HG03521 (cell line): ENCODE data around the gene STYK1.
"Not testable (repeated sequence)": the region's sequence is repeated elsewhere in the genome, so short reads cannot be mapped to it uniquely, and the experiment has no call there.

ENCODE experiments used
- ATAC-seq: cut with Tn5 transposase; IDR thresholded peaks from one replicate; pipeline ENCODE4 v1.9.1; 2021; ENCODE audit warnings: mild to moderate bottlenecking, moderate library complexity; ENCODE audit not compliant: unreplicated experiment

The STYK1 gene

DNA sequence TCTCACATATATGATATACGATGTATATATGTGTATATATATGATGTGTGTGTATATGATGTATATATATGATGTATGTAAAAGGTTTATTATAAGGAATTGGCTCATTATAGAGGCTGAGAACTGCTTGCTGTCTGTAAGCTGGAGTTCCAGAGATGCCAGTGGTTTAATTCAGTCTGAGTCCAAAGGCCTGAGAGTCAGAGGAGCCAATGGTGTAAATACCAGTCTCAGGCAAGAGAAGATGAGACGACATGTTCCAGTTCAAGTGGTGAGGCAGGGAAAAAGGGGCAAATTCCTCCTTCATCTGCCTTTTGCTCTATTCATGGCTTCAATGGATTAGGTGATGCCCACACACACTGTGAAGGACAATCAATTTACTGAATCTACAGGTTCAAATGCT is 17.1 kb upstream of the STYK1 start:
- no peak for ATAC-seq

GRCh38 chr12:10689146-10689545 is 15.3 kb upstream of the STYK1 start:
- ATAC-seq: no peak

DNA sequence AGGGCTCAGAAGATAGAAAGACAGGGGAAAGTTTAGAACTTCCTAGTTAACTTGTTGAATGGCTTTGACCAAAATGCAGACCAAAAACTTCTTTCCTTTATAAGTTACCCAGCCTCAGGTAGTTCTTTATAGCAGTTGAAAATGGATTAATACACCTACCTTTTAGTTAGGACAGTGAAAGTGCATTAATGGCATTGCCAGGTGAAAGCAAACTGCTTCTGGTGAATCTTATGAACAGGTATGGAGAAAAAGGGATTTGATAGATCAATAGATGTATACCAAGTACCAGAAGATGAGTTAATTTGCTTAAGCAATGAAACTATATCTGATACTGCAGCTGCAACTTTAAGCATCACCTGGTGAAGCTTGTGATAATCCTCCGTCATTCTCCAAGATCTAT is 14.2 kb upstream of the STYK1 start:
- no peak for ATAC-seq

- no peak for ATAC-seq
Measured at GRCh38 chr12:10672231-10672868, 1.5 kb downstream of the STYK1 start.

DNA sequence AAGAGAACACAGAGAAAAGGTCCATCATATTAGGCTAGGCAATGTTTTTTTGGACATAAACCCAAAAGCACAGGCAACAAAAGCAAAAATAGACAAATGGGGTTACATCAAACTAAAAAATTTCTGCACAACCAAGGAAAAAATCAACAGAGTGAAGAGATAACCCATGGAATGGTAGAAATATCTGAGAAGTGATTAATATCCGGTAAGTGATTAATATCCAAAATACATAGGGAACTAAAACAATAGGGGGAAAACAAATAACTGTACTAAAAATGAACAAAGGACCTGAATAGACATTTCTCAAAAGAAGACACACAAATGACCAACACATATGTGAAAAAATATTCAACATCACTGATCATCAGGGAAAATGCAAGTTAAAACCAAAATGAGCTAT is 4.3 kb downstream of the STYK1 start:
- ATAC-seq: no peak

GRCh38 chr12:10668526-10668925 is 5.3 kb downstream of the STYK1 start:
- no peak for ATAC-seq

GRCh38 chr12:10667581-10667980 is 6.3 kb downstream of the STYK1 start:
- ATAC-seq: no peak

DNA sequence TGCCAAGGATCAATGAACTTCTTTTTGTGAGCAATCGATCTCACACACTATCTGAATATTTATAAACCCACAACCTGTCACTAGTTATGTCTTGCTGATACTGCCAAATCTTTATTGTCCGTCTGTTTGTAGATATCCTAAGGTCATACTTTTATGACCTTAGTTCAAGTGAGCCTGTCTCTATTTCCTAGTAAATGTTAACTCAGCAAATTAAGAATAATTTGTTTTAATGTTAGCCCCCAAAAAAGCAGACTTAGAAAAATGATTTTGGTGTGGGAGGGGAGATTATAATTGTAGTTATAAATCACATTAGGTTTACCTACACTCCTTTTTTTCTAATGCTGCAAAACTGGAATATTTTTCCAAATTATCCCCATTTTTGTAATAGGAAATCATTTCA is 9.4 kb downstream of the STYK1 start:
- ATAC-seq: no peak

DNA sequence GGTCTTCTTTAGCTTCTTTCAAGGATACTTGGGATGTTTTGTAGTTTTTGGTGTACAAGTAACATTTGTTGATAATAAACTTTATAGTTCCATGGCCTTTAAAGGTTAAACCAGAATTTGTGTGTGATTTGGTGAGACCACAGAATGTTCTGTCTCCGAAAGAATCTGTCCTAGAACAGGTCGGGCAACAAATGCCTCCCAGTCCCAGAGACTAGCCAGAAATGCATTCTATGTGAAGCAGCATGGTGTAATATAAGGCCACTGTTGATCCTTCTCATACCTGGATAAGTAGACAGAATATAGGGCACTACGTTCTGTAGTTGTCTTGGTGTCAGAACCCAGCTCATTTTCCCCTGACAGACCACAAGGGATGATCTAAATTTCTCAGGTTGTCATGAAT is 10.0 kb downstream of the STYK1 start:
- no peak for ATAC-seq

GRCh38 chr12:10661338-10661737 is 12.5 kb downstream of the STYK1 start:
- ATAC-seq: no peak

DNA sequence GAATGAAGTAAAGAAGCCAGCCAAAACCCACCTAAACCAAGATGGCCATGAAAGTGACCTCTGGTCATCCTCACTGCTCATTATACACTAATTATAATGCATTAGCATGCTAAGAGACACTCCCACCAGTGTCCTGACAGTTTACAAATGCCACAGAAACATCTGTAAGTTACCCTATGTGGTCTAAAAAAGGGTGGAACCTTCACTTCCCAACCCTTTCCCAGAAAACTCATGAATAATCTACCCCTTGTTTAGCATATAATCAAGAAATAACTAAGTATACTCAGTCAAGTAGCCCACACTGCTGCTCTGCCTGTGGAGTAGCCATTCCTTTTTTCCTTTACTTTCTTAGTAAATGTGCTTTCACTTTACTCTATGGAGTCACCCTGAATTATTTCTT is 19.8 kb downstream of the STYK1 start:
- no peak for ATAC-seq

- ATAC-seq: no peak
Measured at GRCh38 chr12:10652192-10652591, 21.7 kb downstream of the STYK1 start.

- ATAC-seq: not testable (repeated sequence)
Measured at GRCh38 chr12:10646576-10646975, 27.3 kb downstream of the STYK1 start.

DNA sequence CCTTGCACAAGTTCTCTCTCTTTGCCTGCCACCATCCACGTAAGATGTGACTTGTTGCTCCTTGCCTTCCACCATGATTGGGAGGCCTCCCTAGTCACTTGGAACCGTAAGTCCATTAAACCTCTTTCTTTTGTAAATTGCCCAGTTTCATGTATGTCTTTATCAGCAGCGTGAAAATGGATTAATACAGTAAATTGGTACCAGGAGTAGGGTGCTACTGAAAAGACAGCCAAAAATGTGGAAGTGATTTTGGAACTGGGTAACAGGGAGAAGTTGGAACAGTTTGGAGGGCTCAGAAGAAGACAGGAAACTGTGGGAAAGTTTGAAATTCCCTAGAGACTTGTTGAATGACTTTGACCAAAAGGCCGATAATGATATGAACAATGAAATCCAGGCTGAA is 27.9 kb downstream of the STYK1 start:
- no peak for ATAC-seq

DNA sequence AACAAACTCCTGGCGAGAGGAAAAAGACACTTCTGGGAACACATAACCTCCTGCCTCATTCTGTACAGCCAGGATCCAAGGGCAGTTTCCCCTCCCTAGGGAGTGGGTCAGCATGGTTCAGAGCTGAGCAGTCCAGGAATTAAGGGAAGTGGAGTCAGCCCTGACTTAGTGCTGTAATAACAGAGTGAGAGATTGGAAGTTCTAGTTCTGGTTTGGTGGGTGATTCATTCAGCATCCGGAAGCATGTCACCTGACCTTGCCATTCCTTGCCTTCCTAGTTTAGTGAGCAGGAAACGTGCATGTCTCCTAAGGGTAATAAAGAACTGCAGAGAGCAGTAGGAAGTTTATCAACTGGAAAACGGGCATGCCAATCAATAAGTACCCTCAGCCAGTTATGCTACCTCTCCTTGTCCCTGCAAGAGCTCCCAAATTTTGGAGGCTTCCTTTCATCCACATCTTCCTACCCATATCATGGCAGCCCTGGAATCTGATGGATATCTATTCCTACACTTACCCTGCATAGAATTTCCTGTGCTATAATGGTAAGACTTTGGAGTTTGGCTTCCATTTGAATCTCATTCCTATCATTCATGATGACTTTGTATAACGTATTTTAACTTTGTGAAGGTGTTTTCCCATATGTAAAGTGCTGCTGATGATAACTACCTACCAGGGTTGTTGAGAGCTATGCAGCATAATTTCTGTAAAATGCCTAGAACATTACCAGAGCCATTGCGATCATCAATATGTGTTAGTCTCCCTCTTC is 31.9 kb downstream of the STYK1 start:
- no peak for ATAC-seq

DNA sequence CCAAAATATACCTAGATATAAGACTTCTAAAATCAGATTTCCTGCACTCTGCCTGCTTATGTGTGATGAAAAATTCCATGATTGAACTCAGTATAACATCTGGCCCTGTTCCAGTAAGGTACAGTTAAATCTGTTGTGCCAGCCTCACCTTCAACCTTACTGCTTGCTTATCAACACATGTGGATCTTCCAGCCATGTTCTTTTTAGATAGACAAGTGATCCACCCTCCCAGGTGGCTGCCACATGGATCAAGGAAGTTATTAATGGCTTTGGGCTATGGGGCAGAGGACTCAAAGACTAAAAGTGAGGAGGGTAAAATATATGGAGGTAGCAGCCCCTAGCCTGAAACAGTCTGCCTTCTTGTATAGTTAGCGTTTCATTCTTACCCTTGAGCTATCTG is 35.1 kb downstream of the STYK1 start:
- no peak for ATAC-seq

DNA sequence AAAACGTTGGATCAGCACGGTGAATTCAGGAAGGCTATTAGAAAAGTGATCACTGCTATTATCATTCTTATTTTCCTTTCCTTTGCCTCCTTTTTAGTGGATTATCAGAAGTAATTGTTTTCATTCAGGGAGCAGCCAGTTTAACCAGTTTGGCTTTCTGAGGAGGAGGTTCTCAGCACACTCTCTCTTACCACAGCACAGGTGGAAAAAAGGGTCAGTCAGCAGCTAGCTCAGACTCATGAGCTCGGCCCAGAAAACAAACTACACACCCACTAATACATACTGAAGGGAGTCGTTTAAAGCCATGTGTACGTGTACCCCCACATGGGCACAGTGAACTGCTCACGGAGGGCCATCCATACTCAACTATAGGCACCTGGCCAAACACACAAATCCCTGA is 37.2 kb downstream of the STYK1 start:
- no peak for ATAC-seq

DNA sequence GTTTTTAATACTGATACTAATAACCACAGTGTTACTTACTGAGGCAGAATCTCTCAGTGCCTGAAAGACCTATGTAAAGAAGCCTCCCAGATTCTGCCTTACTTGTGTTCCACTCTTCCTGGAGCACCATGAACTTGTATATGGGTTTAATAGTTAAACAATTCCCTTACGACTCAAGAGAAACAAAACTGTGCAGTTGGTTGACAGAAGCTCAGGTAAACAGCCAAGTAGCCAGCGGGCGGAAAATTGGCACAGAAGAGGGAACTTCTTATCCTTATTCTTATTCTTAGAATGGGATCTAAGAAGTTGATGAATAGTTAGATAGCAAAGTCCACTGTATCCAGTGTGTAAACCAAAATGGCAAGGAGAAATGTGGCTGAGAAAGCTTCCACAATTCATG is 37.7 kb downstream of the STYK1 start:
- ATAC-seq: no peak

DNA sequence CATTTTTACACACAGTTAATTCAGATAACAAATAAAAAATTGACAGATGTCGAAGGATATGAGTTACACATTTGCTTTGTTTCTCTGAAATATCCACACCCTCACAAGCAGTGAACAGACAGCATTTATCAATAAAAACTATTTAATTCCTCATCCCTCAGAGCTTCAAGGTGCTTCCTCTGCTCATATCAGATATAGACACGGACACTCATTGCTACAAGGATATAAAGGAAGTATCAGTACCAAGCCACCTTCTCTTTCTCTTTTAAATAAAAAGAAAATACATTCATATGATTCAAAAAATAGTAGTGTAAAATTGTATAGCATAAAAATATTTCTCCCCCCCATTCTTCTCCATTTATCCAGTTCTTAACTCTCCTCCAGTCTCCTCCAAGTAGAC is 38.5 kb downstream of the STYK1 start:
- no peak for ATAC-seq

- no peak for ATAC-seq
Measured at GRCh38 chr12:10634427-10634826, 39.4 kb downstream of the STYK1 start.

DNA sequence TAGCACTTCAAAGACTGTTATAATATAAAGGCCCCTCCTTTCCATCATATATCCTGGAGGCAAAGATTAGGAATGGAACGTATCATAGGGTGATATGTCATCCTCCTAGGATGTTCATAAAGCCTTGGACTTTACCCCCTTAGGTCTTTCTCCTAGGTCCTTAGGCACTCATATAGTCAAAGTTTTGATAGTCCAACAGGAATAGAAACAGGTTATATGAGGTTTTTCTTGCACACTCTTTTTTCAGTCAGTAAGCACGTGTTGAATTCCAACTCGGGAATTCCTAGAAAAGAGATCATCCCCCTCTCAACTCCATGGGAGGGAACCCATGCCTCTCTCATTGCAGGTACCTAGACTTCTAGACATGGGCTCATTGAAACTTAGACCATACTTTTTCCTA is 40.3 kb downstream of the STYK1 start:
- no peak for ATAC-seq

DNA sequence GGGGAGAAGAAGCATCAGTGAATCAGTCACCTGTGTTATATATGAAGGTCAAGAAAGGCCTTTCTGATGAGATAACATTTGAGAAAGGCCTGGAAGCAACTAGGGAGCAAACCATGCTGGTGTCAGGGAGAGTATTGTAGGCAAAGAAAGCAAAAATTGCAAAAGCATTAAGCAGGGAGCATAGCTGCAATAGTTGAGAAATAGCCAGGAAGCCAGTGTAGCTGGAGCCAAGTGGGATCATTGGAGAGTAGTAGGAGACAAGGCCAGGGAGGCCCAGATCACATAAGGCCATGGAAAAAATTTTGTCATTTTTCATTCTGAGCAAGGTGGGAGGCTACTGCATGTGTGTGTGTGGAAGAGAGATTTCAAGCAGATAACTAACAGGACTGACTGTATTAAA is 41.6 kb downstream of the STYK1 start:
- ATAC-seq: no peak

- no peak for ATAC-seq
Measured at GRCh38 chr12:10624605-10625004, 49.2 kb downstream of the STYK1 start.
